Cardiac fibroblast (primary cell): Measurements from ENCODE around the gene NT5DC4.
A peak's percentile ranks its signal among the peaks of the same experiment; 100 is the strongest.

ENCODE experiments used
- DNase-seq, 2 donors: peaks; one replicate each; pipeline versions ENCODE4 v3.0.0 to v3.0.0-alpha.2; 2010; ENCODE audit warnings: low read depth in 2 of 2
- H3K4me3 ChIP-seq, 2 donors: replicated peaks in 1 of 2; 1 replicate in 1 of 2; 2 replicates in 1 of 2; pipeline ENCODE4 v1.5.1; 2011; ENCODE audit warnings: low read depth in 2 of 2, low read length in 2 of 2, mild to moderate bottlenecking in 2 of 2, moderate library complexity in 1 of 2
- TF ChIP-seq, protein P1 (sequence below): IDR thresholded peaks from one replicate; pipeline ENCODE4 v1.5.1; 2011; ENCODE audit warnings: low read depth, mild to moderate bottlenecking, low read length, inconsistent platforms

The NT5DC4 gene

DNA sequence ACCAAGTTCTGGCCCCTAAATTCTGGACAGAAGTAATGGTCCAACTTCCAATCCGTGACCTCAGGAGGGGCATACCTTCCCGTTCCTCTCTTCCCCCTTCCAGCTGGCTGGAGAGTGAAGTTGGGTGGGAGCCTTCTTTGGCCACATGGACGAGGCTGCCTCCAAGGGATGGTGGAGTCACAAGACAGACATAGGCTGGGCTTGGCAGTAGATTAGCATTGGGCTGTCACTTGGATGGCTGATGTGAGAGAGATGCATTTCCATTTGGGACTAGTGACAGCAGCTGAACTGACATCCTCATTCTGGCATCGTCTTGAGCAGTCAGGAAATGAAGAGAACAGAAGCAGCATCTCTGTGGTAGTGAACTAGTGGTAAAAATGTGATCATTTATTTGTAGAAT is 12.6 kb downstream of the NT5DC4 start:
- no peak for DNase-seq
- TF ChIP-seq, protein P1, sequence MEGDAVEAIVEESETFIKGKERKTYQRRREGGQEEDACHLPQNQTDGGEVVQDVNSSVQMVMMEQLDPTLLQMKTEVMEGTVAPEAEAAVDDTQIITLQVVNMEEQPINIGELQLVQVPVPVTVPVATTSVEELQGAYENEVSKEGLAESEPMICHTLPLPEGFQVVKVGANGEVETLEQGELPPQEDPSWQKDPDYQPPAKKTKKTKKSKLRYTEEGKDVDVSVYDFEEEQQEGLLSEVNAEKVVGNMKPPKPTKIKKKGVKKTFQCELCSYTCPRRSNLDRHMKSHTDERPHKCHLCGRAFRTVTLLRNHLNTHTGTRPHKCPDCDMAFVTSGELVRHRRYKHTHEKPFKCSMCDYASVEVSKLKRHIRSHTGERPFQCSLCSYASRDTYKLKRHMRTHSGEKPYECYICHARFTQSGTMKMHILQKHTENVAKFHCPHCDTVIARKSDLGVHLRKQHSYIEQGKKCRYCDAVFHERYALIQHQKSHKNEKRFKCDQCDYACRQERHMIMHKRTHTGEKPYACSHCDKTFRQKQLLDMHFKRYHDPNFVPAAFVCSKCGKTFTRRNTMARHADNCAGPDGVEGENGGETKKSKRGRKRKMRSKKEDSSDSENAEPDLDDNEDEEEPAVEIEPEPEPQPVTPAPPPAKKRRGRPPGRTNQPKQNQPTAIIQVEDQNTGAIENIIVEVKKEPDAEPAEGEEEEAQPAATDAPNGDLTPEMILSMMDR: no peak

DNA sequence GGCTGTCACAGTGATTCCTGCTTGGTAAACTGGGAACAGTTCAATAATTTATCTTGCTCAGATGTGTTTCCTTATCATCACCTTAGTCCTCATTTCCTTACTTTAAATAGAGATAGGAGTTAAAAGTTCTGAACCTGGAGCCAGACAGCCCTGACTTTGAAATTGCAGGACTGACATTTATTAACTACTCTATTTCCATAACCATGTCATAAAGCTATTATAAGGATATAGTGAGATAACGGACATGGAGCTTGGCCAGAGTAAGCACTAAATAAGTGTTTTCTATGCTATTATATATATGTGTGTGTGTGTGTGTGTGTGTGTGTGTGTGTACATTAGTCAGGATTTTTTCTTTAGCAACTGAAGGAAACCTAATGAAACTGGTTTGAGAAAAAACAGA is 13.1 kb downstream of the NT5DC4 start:
- TF ChIP-seq, protein P1: no peak
- no peak for DNase-seq

More for the DNA sequence above, 12.6 kb downstream of the NT5DC4 start:
- no peak overlapping the region for H3K4me3 ChIP-seq

DNA sequence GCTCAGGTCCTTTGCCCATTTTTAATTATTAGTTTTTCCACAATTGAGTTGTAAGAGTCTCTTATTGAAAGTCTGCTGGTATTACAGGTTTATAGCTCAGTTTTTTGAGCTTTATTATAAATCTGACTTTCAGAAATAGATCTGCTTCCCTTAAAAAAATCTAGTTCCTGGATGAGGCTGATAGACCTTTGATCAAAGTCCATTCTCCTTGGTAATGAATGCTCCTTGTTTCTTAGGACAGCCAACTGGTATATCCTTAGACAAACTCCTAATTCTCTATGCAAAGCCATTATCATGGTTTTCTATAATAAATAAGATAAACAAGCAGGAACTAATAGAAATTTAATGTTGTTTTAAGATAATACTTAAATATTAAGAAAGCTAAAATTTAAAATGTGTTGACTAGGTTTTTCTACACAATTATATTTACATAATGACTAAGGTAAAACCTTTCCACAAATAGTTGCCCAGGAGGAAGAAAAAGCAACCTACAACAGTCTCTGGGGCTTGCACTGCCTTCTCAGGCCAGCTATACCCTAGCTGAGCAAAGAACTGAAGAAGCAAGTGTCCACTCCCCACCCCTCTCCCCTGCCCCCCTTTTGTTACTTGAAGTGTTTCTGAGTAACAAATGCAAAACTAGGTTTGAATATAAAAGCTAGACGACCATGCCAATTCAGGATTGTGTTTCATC is 16.9 kb downstream of the NT5DC4 start:
- DNase-seq: no peak
- TF ChIP-seq, protein P1: no peak
- H3K4me3 ChIP-seq: no peak overlapping the region

More for the DNA sequence above, 13.1 kb downstream of the NT5DC4 start:
- H3K4me3 ChIP-seq: no peak overlapping the region

DNA sequence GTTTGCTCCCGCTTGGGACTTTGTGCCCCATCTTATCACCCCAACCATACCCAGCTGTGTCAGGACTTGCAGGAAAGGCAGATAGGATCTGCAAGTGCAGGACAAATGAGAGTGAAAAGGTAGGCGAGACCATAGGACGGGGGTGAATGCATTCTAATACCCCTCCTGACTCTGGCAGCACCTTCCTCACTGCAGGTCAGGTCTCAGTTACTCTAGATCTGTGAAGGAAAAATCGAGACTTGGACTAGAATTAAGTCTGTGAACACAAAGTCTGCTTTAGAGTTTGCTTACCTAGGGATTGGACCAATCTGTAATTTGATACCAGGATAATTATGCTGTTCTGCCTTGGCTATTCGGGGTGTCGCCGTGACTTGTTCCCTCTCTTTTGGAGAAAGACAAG is 19.7 kb downstream of the NT5DC4 start:
- TF ChIP-seq, protein P1: no peak

DNA sequence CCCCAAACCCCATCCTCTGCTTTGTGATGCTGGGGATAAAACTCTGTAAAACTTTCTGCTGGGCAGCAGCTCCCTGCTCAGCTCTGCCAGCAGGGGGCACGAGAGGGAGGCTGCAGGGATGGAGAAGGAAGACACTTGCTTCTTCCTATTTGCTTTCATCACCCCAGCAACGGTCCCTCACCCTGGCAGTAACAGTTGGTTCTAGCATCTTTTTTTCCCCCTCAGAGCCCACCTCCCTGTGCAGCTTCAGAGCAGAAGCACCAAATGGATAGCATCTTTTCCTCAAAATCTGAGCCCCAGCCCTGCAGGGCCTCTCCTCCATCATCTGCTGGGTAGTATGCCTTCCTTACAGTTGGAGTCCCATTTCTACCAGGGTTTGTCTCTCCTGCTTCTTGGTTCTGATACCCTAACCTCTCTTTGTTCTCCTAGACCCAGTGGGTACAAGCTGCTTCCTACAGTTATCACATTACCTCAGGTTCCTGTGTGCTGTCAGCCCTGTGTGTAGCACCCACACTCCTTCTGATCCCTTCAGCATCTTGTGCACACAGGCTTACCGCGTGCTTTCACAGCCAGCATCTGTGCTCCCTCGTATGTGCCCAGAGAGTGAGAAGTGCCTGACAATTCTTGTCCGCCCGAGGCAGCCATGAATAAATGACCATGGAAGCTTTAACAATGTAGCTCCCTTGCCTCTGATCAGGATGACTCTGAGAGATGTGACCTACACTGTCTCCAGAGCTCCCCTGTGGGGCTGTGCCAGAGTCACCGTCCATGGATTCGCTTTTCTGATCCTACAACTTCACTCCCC is 29.1 kb downstream of the NT5DC4 start:
- TF ChIP-seq, protein P1: peak; percentile 98
- DNase-seq: peak; percentile 83 to 87
- H3K4me3 ChIP-seq: no peak overlapping the region

More for the DNA sequence above, 19.7 kb downstream of the NT5DC4 start:
- H3K4me3 ChIP-seq: no peak overlapping the region
- no peak for DNase-seq

DNA sequence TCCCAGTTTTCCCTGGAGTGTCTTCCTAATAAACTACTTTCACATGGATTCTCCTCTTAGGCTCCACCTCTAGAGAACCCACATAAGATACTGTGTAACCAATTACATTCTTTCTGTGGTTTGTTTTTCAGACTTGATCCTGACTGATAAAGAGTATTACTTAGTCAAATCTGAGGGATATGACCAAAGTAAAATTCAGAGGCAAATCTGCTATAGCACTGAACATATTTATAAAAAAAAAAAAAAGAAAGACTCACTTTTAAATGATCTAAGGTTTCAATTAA is 29.7 kb downstream of the NT5DC4 start:
- TF ChIP-seq, protein P1: no peak
- no peak overlapping the region for H3K4me3 ChIP-seq
- DNase-seq: peak in 1 of 2 donors; percentile 36
